Activated T-helper 2 cell treated with anti-CD3 and anti-CD28 coated beads, Interferon-gamma antibody, Interleukin-2, Interleukin-4, amounts not matched to agents 10 μg/mL and 5 μg/mL and 100 μg/mL, durations not matched to agents 14 hours and 24 hours and 36 hours (primary cell): Measurements from ENCODE around the gene CDKAL1. TPM values are rescaled to one million over a fixed set of nuclear protein-coding genes. Genes with fewer than 3 reads are reported as not detected.
"Not testable (repeated sequence)": the region's sequence is repeated elsewhere in the genome, so short reads cannot be mapped to it uniquely, and the experiment has no call there.

Source experiments
- DNase-seq: peaks from one replicate; pipeline ENCODE4 v3.0.0; 2021; ENCODE audit warnings: low spot score
- H3K27ac Mint-ChIP-seq: one replicate; pipeline ENCODE4 v1.8.0; 2021; ENCODE audit warnings: mixed read lengths
- H3K27me3 Mint-ChIP-seq: one replicate; pipeline ENCODE4 v1.8.0; 2021; ENCODE audit warnings: low read depth, mixed read lengths
- H3K36me3 Mint-ChIP-seq: one replicate; pipeline ENCODE4 v1.8.0; 2021; ENCODE audit warnings: low read depth, mixed read lengths
- H3K4me1 Mint-ChIP-seq: one replicate; pipeline ENCODE4 v1.8.0; 2021; ENCODE audit warnings: low read depth, mixed read lengths
- H3K4me3 Mint-ChIP-seq: one replicate; pipeline ENCODE4 v1.8.0; 2021; ENCODE audit warnings: low read depth, mild to moderate bottlenecking, moderate library complexity, mixed read lengths
- H3K9me3 Mint-ChIP-seq: one replicate; pipeline ENCODE4 v1.8.0; 2021; ENCODE audit warnings: mixed read lengths
- intact Hi-C: fragments of 100-400 bp; cut with micrococcal nuclease; formaldehyde crosslinking; loops from one replicate; pipeline ENCODE4 v1.15.1; 2023
- total RNA-seq: library from RNA; stranded (reverse); gene quantifications from 2 replicates; pipeline ENCODE4 v1.2.3, GENCODE V29; 2022

The CDKAL1 gene
- total RNA-seq, 1 donor from 2014 or later, result 31.2 TPM

DNA sequence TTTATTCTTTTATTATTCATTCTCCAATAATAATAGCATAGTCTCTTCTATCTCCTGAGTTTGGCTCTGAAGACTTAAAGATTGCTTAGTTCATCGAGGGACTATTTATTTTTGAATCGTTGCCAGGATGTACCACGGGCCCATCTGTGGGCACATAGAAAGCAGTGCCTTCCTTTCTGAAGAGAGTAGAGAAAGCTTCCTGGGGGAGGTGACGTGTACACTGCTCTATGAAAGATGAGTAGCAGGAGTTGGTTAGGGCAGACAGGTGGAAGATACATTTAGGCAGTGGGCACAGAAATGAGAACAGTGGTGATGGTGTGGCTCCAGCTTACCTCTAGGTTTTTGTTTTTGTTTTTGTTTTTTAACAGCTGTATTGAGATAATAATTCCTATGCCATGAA lies 98.4 kb downstream of the CDKAL1 start:
- Mint-ChIP-seq H3K27ac (no peak overlapping the region), H3K9me3 (no peaks in the 10 kb centered on the region), H3K4me1 (peaks cover 20% of the 10 kb centered on the region), H3K36me3 (peaks cover 18% of the 10 kb centered on the region), H3K4me3 (no peak overlapping the region), H3K27me3 (no peaks in the 10 kb centered on the region)
- intact Hi-C loops, result loop anchor here (5.0 kb wide), 1 partner anchor 35 kb away; no protein-coding TSS in a partner anchor
- DNase-seq, result no peak

- Mint-ChIP-seq H3K27ac (no peak overlapping the region), H3K9me3 (no peaks in the 10 kb centered on the region), H3K36me3 (peaks cover 18% of the 10 kb centered on the region), H3K4me1 (peaks cover 20% of the 10 kb centered on the region), H3K4me3 (no peak overlapping the region), H3K27me3 (no peaks in the 10 kb centered on the region)
- intact Hi-C loops, result loop anchor here (5.0 kb wide), 1 partner anchor 36 kb away; no protein-coding TSS in a partner anchor
- no peak for DNase-seq
These were observed 99.5 kb downstream of the CDKAL1 start for GRCh38 chr6:20633566-20634340.

DNA sequence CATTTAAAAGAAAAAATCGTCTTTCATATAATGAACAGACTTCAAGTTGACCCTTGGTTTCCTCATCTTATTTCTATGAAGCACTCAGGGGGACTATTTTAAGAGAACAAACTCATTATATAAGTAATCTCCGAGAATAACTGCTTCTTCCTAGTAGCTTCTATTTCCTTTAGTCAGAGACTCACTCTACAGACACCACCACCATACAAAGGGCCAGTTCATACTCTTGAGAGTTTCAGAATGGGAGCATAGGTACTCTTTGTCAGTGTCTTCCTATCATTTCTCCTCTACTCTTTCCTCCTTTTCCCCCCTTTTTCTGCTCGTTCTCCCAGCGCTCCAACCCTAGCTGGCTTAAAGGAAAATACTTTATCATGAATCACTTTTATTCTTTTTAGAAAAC lies 104.9 kb downstream of the CDKAL1 start:
- Mint-ChIP-seq H3K4me1 (no peaks in the 10 kb centered on the region), H3K9me3 (no peaks in the 10 kb centered on the region)

DNA sequence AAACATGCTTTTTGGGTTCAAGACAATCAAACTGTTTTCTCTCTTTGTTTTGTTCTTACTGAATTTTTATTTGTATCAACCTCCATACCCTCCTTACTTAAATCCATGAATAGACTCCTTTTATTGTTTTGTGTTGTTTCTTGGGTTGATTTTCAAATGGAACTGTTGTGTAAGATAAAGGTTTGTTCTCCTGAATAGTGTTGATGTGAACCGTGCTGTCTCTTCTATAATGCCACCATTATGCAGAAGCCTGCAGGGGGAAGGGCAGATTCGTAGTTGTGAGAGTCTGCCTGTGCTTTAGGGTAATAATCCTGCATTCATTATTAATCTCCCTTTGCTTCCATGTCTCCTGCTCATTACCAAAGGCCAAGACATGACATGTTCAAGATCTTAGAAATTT lies 105.9 kb downstream of the CDKAL1 start:
- no peak for DNase-seq
- Mint-ChIP-seq H3K27me3 (no peaks in the 10 kb centered on the region), H3K27ac (no peak overlapping the region), H3K9me3 (no peaks in the 10 kb centered on the region), H3K36me3 (peaks cover 17% of the 10 kb centered on the region), H3K4me1 (peaks cover 1% of the 10 kb centered on the region), H3K4me3 (no peak overlapping the region)
- intact Hi-C loops, result no loop called here

More for the DNA sequence above, 104.9 kb downstream of the CDKAL1 start:
- H3K4me3 Mint-ChIP-seq, result no peak overlapping the region
- peaks cover 20% of the 10 kb centered on the region for H3K36me3 Mint-ChIP-seq
- H3K27me3 Mint-ChIP-seq, result no peaks in the 10 kb centered on the region
- no peak for DNase-seq
- intact Hi-C loops, result no loop called here
- H3K27ac Mint-ChIP-seq, result no peak overlapping the region

DNA sequence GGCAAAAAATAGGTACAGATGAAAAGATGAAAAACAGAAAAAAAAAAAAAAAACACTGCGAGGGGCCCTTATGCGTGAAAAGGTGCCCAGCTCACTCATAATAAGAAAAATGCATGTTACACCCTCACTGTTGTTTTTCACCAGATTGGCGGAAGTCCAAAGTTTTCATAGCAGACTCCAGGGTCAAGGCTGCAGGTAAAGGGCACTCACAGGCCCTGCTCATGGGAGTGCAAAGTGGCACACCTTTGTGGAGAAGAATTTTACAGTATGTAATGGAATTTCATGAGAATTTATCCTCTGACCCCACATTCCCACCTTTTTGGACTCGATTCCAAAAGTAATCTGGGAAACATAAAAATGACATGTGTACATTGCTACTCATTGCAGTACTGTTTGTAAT lies 108.2 kb downstream of the CDKAL1 start:
- H3K4me3 Mint-ChIP-seq, result no peak overlapping the region
- H3K4me1 Mint-ChIP-seq, result peaks cover 4% of the 10 kb centered on the region
- no peaks in the 10 kb centered on the region for H3K9me3 Mint-ChIP-seq
- intact Hi-C loops, result no loop called here
- no peak overlapping the region for H3K27ac Mint-ChIP-seq
- no peaks in the 10 kb centered on the region for H3K27me3 Mint-ChIP-seq
- H3K36me3 Mint-ChIP-seq, result peaks cover 10% of the 10 kb centered on the region
- DNase-seq, result no peak

DNA sequence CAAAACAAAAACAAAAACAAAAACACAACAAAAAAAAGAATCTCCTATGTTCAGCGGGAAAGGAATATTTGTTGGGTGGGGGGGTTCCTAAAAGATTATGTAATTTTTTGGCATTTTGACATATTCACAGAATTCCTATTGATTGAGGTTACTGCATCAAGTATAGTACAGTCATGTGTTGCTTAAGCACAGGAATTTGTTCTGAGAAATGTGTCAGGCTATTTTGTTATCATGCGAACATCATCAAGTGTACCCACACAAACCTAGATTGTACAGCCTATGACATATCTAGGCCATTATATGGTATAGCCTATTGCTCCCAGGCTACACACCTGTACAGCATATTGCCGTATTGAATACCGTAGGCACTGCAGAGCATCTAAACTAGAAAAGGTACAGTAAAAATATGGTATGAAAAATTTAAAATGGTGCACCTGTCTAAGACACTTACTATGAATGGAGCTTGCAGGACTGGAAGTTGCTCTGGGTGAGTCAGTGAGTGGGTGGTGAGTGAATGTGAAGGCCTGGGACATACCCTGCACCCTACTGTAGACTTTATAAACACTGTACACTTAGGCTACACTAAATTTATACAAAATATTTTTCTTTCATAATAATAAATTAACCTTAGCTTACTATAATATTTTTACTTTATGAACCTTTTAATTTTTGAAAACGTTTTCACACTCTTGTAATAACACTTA lies 110.6 kb downstream of the CDKAL1 start:
- Mint-ChIP-seq H3K27me3 (no peaks in the 10 kb centered on the region), H3K36me3 (peaks cover 11% of the 10 kb centered on the region), H3K27ac (no peak overlapping the region), H3K4me1 (peaks cover 8% of the 10 kb centered on the region), H3K4me3 (no peak overlapping the region), H3K9me3 (no peaks in the 10 kb centered on the region)
- intact Hi-C loops, result no loop called here
- no peak for DNase-seq

- H3K36me3 Mint-ChIP-seq, result peaks cover 14% of the 10 kb centered on the region
- H3K27me3 Mint-ChIP-seq, H3K4me3 Mint-ChIP-seq, H3K27ac Mint-ChIP-seq, DNase-seq, H3K4me1 Mint-ChIP-seq, intact Hi-C loops, H3K9me3 Mint-ChIP-seq: not testable (repeated sequence)
These were observed 111.3 kb downstream of the CDKAL1 start for GRCh38 chr6:20645572-20645971.

- Mint-ChIP-seq H3K4me1 (peaks cover 18% of the 10 kb centered on the region), H3K27me3 (no peaks in the 10 kb centered on the region), H3K4me3 (no peak overlapping the region), H3K9me3 (no peaks in the 10 kb centered on the region), H3K36me3 (peaks cover 23% of the 10 kb centered on the region), H3K27ac (no peak overlapping the region)
- intact Hi-C loops, result no loop called here
- no peak for DNase-seq
These were observed 113.3 kb downstream of the CDKAL1 start for GRCh38 chr6:20647585-20647984.

DNA sequence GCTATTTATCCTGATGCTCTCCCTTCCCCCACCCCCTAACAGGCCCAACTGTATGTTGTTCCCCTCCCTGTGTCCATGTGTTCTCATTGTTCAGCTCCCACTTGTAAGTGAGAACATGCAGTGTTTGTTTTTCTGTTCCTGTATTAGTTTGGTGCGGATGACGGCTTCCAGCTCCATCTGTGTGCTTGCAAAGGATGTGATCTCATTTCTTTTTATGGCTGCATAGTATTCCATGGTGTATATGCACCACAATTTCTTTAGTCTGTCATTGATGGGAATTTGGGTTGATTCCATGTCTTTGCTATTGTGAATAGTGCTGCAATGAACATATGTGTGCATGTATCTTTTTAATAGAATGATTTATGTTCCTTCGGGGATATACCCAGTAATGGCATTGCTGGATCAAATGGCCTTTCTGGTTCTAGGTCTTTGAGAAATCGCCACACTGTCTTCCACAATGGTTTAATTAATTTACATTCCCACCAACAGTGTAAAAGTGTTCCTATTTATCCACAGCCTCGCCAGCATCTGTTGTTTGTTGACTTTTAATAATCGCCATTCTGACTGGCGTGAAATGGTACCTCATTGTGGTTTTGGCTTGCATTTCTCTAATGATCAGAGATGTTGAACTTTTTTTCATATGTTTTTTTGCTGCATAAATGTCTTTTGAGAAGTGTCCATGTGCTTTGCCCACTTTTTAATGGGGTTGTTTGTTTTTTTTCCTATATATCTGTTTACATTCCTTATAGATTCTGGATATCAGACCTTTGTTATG lies 115.6 kb downstream of the CDKAL1 start:
- peaks cover 29% of the 10 kb centered on the region for H3K36me3 Mint-ChIP-seq
- H3K9me3 Mint-ChIP-seq, DNase-seq, H3K4me3 Mint-ChIP-seq, H3K27ac Mint-ChIP-seq, intact Hi-C loops, H3K27me3 Mint-ChIP-seq: not testable (repeated sequence)
- H3K4me1 Mint-ChIP-seq, result peaks cover 18% of the 10 kb centered on the region

- Mint-ChIP-seq H3K4me1 (peaks cover 17% of the 10 kb centered on the region), H3K4me3 (no peak overlapping the region), H3K36me3 (peaks cover 29% of the 10 kb centered on the region), H3K27me3 (no peaks in the 10 kb centered on the region), H3K9me3 (no peaks in the 10 kb centered on the region), H3K27ac (no peak overlapping the region)
- intact Hi-C loops, result no loop called here
- DNase-seq, result no peak
These were observed 118.2 kb downstream of the CDKAL1 start for GRCh38 chr6:20652299-20653084.

DNA sequence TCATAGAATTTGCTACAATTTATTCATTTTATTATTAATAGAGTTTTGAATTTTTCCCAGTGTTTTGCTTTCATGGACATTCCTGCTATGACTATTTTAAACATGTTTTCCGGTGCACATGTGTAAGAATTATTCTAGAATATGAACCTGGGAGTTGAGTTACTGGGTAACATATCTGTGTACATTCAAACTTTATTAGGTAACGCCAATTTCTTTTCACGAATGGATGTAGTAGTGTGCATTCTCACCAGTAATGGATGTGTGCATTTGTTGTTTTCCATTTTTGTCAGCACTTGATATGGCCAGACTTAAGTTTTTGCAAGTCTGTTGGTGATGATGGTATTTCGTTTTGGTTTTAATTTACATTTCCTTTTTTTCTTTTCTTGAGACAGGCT lies 118.8 kb downstream of the CDKAL1 start:
- peaks cover 15% of the 10 kb centered on the region for H3K4me1 Mint-ChIP-seq
- no peak for DNase-seq
- H3K27me3 Mint-ChIP-seq, result no peaks in the 10 kb centered on the region
- peaks cover 29% of the 10 kb centered on the region for H3K36me3 Mint-ChIP-seq
- H3K9me3 Mint-ChIP-seq, result no peaks in the 10 kb centered on the region
- intact Hi-C loops, result no loop called here
- no peak overlapping the region for H3K4me3 Mint-ChIP-seq
- H3K27ac Mint-ChIP-seq, result no peak overlapping the region

DNA sequence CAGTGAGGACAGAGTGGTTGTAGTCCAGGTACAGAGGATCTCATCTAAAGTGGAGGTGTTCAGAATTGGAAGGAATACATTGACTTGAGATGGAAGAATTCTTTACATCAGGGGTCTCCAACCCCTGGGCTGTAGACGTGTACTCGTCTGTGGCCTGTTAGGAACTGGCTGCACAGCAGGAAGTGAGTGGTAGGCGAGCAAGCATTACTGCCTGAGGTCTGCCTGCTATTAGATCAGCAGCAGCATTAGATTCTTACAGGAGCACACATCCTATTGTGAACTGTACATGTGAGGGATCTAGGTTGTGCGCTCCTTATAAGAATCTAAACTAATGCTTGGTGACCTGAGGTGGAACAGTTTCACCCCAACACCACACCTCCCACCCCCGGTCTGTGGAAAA lies 121.1 kb downstream of the CDKAL1 start:
- peaks cover 16% of the 10 kb centered on the region for H3K4me1 Mint-ChIP-seq
- H3K9me3 Mint-ChIP-seq, result no peaks in the 10 kb centered on the region
- H3K27ac Mint-ChIP-seq, result no peak overlapping the region
- H3K4me3 Mint-ChIP-seq, result no peak overlapping the region
- intact Hi-C loops, result no loop called here
- H3K27me3 Mint-ChIP-seq, result no peaks in the 10 kb centered on the region
- no peak for DNase-seq
- peaks cover 28% of the 10 kb centered on the region for H3K36me3 Mint-ChIP-seq
